ENCODE measurements around the gene STAT4.

Gene STAT4

GRCh38 chr2:191070276-191070675, 80.5 kb downstream of the STAT4 start:
- DNase-seq, result no peak

GRCh38 chr2:191069606-191070005, 81.2 kb downstream of the STAT4 start:
- no peak for DNase-seq

- DNase-seq, result no peak
Observed at GRCh38 chr2:191066919-191067233, 83.9 kb downstream of the STAT4 start.

- no peak for DNase-seq
Observed at GRCh38 chr2:191066197-191066918, 84.4 kb downstream of the STAT4 start.

- no peak for DNase-seq
Observed at GRCh38 chr2:191065785-191066184, 85.0 kb downstream of the STAT4 start.

GRCh38 chr2:191064590-191064989, 86.2 kb downstream of the STAT4 start:
- no peak for DNase-seq

GRCh38 chr2:191063584-191063983, 87.2 kb downstream of the STAT4 start:
- no peak for DNase-seq

- DNase-seq, result no peak
Observed at GRCh38 chr2:191061381-191061980, 89.3 kb downstream of the STAT4 start.

- DNase-seq, result no peak
Observed at GRCh38 chr2:191059308-191059707, 91.5 kb downstream of the STAT4 start.

GRCh38 chr2:191056228-191056627, 94.6 kb downstream of the STAT4 start:
- DNase-seq, result no peak

- no peak for DNase-seq
Observed at GRCh38 chr2:191053256-191053655, 97.5 kb downstream of the STAT4 start.

- DNase-seq, result peak; percentile 30
Observed at GRCh38 chr2:191051825-191052778, 98.7 kb downstream of the STAT4 start.

- DNase-seq, result no peak
Observed at GRCh38 chr2:191051177-191051576, 99.6 kb downstream of the STAT4 start.

- no peak for DNase-seq
Observed at GRCh38 chr2:191050640-191050987, 100.2 kb downstream of the STAT4 start.

GRCh38 chr2:191049728-191050639, 100.8 kb downstream of the STAT4 start:
- no peak for DNase-seq

GRCh38 chr2:191048073-191048472, 102.7 kb downstream of the STAT4 start:
- DNase-seq, result no peak

- DNase-seq, result no peak
Observed at GRCh38 chr2:191045141-191045540, 105.7 kb downstream of the STAT4 start.

- no peak for DNase-seq
Observed at GRCh38 chr2:191043438-191043837, 107.4 kb downstream of the STAT4 start.

GRCh38 chr2:191041418-191042161, 109.2 kb downstream of the STAT4 start:
- no peak for DNase-seq

GRCh38 chr2:191039616-191040015, 111.2 kb downstream of the STAT4 start:
- no peak for DNase-seq

GRCh38 chr2:191038741-191039140, 112.1 kb downstream of the STAT4 start:
- no peak for DNase-seq

- DNase-seq, result no peak
Observed at GRCh38 chr2:191038241-191038725, 112.5 kb downstream of the STAT4 start.

Measured in SIG-M5 (cell line).